Nephron progenitor cell (in vitro differentiated cells): ENCODE results near the gene KIF26A.

Source experiments
- DNase-seq: peaks from one replicate; pipeline ENCODE4 v3.0.0; 2021
- H3K27ac Mint-ChIP-seq: 2 replicates; pipeline ENCODE4 v1.8.0; 2021; ENCODE audit warnings: mild to moderate bottlenecking, moderate library complexity, mixed read lengths
- H3K27me3 Mint-ChIP-seq: 2 replicates; pipeline ENCODE4 v1.8.0; 2021; ENCODE audit warnings: mild to moderate bottlenecking, low read depth, mixed read lengths; ENCODE audit not compliant: poor library complexity
- H3K36me3 Mint-ChIP-seq: 2 replicates; pipeline ENCODE4 v1.8.0; 2021; ENCODE audit warnings: low read depth, mixed read lengths
- H3K4me1 Mint-ChIP-seq: 2 replicates; pipeline ENCODE4 v1.8.0; 2021; ENCODE audit warnings: mixed read lengths
- H3K4me3 Mint-ChIP-seq: 2 replicates; pipeline ENCODE4 v1.8.0; 2021; ENCODE audit warnings: mild to moderate bottlenecking, moderate library complexity, mixed read lengths
- H3K9me3 Mint-ChIP-seq: 2 replicates; pipeline ENCODE4 v1.8.0; 2021; ENCODE audit warnings: mild to moderate bottlenecking, moderate library complexity, mixed read lengths
- TF ChIP-seq, protein P1 (sequence below): fragments of 200-600 bp; sonication (generic); IDR thresholded peaks from 2 replicates; pipeline ENCODE4 v1.5.0; 2021; ENCODE audit warnings: antibody characterized with exemption

KIF26A gene

GRCh38 chr14:104107611-104108569 is 30.5 kb upstream of the KIF26A start:
- no peak overlapping the region for H3K27ac Mint-ChIP-seq
- H3K36me3 Mint-ChIP-seq = no peaks in the 10 kb centered on the region
- H3K27me3 Mint-ChIP-seq = peaks cover 2% of the 10 kb centered on the region
- DNase-seq = peak; percentile 42
- no peak overlapping the region for H3K4me3 Mint-ChIP-seq
- no peaks in the 10 kb centered on the region for H3K9me3 Mint-ChIP-seq
- TF ChIP-seq, protein P1, sequence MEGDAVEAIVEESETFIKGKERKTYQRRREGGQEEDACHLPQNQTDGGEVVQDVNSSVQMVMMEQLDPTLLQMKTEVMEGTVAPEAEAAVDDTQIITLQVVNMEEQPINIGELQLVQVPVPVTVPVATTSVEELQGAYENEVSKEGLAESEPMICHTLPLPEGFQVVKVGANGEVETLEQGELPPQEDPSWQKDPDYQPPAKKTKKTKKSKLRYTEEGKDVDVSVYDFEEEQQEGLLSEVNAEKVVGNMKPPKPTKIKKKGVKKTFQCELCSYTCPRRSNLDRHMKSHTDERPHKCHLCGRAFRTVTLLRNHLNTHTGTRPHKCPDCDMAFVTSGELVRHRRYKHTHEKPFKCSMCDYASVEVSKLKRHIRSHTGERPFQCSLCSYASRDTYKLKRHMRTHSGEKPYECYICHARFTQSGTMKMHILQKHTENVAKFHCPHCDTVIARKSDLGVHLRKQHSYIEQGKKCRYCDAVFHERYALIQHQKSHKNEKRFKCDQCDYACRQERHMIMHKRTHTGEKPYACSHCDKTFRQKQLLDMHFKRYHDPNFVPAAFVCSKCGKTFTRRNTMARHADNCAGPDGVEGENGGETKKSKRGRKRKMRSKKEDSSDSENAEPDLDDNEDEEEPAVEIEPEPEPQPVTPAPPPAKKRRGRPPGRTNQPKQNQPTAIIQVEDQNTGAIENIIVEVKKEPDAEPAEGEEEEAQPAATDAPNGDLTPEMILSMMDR = no peak
- H3K4me1 Mint-ChIP-seq = peaks cover 24% of the 10 kb centered on the region

DNA sequence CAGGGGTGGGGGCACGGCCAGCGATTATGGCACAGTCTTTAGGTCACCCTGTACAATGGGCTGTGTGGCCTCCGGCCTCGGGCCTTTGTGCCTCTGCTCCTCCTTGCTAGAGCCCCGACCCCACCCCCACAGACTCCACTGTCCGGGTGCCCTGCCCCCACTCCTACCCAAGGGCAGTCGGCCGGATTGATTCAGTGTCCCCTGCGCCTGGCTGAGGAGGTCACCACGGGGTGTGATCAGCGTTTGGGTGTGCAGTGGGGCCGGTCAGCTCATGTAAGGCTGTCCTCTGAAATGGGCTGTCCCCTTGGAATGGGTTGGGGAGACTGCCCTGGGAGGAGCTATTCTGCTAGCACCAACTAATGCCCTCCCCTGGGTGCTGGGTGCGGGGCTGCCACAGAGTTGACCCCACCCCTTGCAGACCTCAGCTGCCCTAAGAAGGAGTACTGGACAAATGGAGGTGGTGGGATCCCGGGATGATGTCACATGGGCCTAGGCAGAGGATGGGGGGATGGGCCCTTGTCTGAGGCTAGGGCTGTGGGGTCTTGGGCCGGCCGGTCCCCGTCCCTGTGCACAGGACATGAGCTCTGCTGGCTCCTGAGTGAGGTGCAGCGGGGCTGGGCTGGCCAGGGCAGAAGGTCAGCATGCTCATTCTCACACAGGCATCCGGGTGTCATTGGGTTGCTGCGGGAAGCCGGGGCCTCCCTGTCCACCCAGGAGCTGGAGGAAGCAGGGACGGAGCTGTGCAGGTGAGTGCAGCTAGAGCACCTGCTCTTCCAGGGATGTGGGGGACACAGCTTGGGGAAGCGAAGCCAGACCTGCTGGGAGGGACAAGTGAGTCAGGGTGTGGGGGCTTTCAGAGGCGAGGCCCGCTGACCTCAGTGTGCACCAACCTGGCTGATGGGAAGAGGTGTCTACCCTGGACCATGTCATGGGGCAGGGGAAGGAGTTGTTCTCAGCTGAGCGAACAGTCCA is 29.5 kb upstream of the KIF26A start:
- Mint-ChIP-seq H3K4me3 (no peak overlapping the region), H3K4me1 (peaks cover 24% of the 10 kb centered on the region), H3K27me3 (peaks cover 2% of the 10 kb centered on the region), H3K9me3 (no peaks in the 10 kb centered on the region), H3K36me3 (no peaks in the 10 kb centered on the region), H3K27ac (no peak overlapping the region)
- TF ChIP-seq, protein P1 = no peak
- peak; percentile 34 for DNase-seq

GRCh38 chr14:104109731-104110361 is 28.5 kb upstream of the KIF26A start:
- Mint-ChIP-seq H3K4me1 (peaks cover 24% of the 10 kb centered on the region), H3K27ac (no peak overlapping the region), H3K27me3 (peaks cover 12% of the 10 kb centered on the region), H3K36me3 (no peaks in the 10 kb centered on the region), H3K4me3 (no peak overlapping the region), H3K9me3 (no peaks in the 10 kb centered on the region)
- TF ChIP-seq, protein P1 = no peak
- no peak for DNase-seq

- H3K27me3 Mint-ChIP-seq = peaks cover 20% of the 10 kb centered on the region
- no peaks in the 10 kb centered on the region for H3K36me3 Mint-ChIP-seq
- H3K4me3 Mint-ChIP-seq = no peak overlapping the region
- H3K9me3 Mint-ChIP-seq = no peaks in the 10 kb centered on the region
- peak; percentile 3 for DNase-seq
- peaks cover 24% of the 10 kb centered on the region for H3K4me1 Mint-ChIP-seq
- H3K27ac Mint-ChIP-seq = no peak overlapping the region
- TF ChIP-seq, protein P1 = no peak
These were observed 27.7 kb upstream of the KIF26A start for GRCh38 chr14:104110491-104111209.
